Heart left ventricle (tissue), 13 donors: ENCODE data around the gene ADCY3.

ENCODE experiments used
- POLR2A ChIP-seq, 2 donors: fragments of 450-650 bp; IDR thresholded peaks; one replicate each; pipeline ENCODE4 v1.6.1; 2017; ENCODE audit warnings: antibody characterized with exemption in 2 of 2, mild to moderate bottlenecking in 2 of 2, moderate library complexity in 2 of 2
- TF ChIP-seq, protein P1 (sequence below), 12 donors: fragments of 200-600 bp; sonication (generic) in 4 of 12; IDR thresholded peaks; one replicate each; pipeline versions ENCODE4 v1.5.0 to v1.8.0; 2018 to 2022; ENCODE audit warnings: antibody characterized with exemption in 12 of 12, mild to moderate bottlenecking in 5 of 12
- donor health status: ischemic (EF 13 %, LVEDD 7.1; RV severe dilation, severe dysfunction).
- donor health status: DM: no; HTN: yes; CAD: no.
- donor health status: DM: no; HTN: no; CAD: no.
- donor health status: ischemic (EF 25% LVEDD 6.9; RV normal size, moderate dysfunction).
- donor health status: ischemic (EF 25% LVEDD 5.7; RV mildly dilated, moderate dysfunction).
- donor health status: ischemic (EF 35%, LVEDD 5.7; RV mildly dilated, moderate dysfunction).
- donor health status: nonischemic (EF 11% LVEDD 7.7; RV severe dilation, severe dysfunction).
- donor health status: DM: yes; HTN: yes; CAD: no.
- donor health status: PGD.
- donor health status: ischemic (EF 29% LVEDD 5.4; RV normal size, mild dysfunction).
- donor health status: nonischemic (EF 23%, LVEDD 6.1; RV moderate dilation, normal function).

DNA sequence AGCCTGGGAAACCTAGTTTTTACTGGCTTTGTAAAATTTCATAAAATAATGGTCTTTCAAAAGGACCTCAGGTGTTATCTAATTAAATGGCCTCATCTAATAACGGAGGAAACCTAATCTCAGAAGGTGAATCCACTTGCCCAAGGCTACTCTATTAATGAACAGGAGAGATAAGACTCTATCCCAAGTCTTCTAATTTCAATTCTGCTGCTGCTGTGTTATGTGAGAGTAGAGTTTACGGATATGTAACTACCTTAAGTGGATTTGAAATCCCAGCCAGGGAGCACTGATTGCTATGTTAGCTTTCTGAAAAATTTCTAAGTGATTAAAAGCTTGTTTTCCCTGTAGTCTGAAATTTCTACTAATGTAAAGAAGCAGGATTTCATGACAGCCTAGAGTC is 17.2 kb upstream of the ADCY3 start:
- TF ChIP-seq, protein P1, sequence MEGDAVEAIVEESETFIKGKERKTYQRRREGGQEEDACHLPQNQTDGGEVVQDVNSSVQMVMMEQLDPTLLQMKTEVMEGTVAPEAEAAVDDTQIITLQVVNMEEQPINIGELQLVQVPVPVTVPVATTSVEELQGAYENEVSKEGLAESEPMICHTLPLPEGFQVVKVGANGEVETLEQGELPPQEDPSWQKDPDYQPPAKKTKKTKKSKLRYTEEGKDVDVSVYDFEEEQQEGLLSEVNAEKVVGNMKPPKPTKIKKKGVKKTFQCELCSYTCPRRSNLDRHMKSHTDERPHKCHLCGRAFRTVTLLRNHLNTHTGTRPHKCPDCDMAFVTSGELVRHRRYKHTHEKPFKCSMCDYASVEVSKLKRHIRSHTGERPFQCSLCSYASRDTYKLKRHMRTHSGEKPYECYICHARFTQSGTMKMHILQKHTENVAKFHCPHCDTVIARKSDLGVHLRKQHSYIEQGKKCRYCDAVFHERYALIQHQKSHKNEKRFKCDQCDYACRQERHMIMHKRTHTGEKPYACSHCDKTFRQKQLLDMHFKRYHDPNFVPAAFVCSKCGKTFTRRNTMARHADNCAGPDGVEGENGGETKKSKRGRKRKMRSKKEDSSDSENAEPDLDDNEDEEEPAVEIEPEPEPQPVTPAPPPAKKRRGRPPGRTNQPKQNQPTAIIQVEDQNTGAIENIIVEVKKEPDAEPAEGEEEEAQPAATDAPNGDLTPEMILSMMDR (IDR thresholded peaks at IDR 0.05), result no peak
- TF ChIP-seq POLR2A (IDR thresholded peaks at IDR 0.05), result no peak
